HG03565 (cell line): Measurements from ENCODE around the gene GTF2IRD2.
A peak's percentile ranks its signal among the peaks of the same experiment; 100 is the strongest.
"Not testable (repeated sequence)": the region's sequence is repeated elsewhere in the genome, so short reads cannot be mapped to it uniquely, and the experiment has no call there.

Experiments used
- ATAC-seq: cut with Tn5 transposase; IDR thresholded peaks from one replicate; pipeline ENCODE4 v1.9.1; 2021; ENCODE audit warnings: mild to moderate bottlenecking, moderate library complexity; ENCODE audit not compliant: unreplicated experiment

GTF2IRD2 gene

GRCh38 chr7:74788369-74789150 lies 62.8 kb downstream of the GTF2IRD2 start:
- peak; percentile 79 for ATAC-seq

DNA sequence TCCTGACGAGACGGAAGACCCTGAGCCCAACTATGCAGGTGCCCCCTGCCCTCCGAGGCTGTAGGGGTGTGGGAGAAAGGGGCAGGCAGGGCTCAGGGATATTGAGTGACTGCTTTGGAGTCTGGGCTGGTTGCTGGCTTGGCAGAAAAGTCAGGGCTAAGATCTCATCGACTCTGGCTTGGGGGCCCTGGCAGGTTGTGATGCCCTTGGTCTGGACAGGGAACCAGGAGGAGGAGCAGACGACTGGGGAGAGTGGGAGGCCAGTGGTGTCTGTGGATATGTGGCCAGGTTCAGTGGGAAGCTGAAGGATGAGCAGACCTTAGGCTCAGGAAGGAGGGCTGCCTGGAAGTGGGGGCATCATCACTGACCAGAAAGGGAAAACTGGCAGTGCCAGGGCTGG lies 67.8 kb downstream of the GTF2IRD2 start:
- not testable (repeated sequence) for ATAC-seq

DNA sequence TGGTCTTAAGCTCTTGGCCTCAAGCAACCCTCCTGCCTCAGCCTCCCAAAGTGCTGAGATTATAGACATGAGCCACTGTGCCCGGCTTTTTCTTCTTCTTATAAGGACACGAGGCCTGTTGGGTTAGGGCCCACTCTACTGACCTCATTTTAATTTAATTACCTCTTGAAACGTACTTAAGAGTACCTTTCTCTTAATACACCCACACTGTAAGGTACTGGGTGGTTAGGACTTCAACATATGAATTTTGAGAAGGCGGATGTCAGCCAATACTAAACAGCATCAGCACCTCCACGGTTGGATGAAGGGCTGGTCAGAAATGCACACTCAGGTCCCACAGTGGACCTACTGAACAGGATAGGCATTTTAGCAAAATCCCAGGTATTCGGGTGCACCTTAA lies 69.7 kb downstream of the GTF2IRD2 start:
- not testable (repeated sequence) for ATAC-seq

DNA sequence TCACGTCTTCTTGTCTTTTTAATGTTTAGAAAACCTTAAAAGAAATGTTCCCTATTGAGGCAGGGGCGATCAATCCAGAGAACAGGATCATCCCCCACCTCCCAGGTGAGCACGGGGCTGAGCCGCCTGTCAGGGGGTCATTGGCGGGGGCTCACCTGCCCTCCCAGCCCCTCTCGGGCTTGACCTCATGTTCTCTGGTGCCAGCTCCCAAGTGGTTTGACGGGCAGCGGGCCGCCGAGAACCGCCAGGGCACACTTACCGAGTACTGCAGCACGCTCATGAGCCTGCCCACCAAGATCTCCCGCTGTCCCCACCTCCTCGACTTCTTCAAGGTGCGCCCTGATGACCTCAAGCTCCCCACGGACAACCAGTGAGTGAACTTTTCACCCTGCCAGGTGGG lies 72.4 kb downstream of the GTF2IRD2 start:
- not testable (repeated sequence) for ATAC-seq

DNA sequence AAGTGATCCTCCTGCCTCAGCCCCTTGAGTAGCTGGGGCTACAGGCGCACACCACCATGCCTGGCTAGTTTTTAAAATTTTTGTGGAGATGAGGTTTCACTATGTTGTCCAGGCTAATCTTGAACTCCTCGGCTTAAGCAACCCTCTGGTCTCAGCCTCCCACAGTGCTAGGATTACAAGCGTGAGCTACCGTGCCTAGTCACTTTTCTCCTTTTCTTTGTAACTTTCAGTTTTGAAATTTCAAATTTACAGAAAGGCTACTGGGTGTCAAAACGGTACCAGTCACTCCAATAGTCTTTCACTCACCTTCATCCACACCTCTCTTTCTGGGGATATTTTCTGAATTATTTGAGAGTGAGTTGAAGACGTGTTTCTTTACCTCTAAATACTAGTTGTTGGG lies 76.3 kb downstream of the GTF2IRD2 start:
- not testable (repeated sequence) for ATAC-seq

GRCh38 chr7:74773760-74774750 lies 77.3 kb downstream of the GTF2IRD2 start, which contains the start of gene NCF1:
TSS of gene NCF1 (plus strand) at chr7:74774011. CDS start at chr7:74774032, 21 bp downstream.
- peak; percentile 67 for ATAC-seq

DNA sequence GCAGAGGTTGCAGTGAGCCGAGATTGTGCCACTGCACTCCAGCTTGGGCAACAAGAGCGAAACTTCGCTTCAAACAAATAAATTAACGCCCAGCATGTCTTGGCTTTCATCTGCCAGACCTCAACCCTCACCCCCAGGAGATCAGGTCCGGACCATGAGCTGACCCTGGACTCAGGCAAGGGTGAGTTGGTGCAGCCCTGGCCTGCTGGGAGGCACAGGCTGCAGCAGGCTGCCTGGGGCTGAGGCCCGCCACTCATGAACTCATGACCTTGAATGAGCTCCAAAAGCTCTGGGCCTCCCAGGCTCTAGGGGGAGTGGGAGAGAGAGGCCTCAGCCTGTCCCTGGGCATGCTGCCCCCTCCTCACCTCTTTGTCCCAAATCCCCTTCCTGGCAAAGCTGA lies 79.3 kb downstream of the GTF2IRD2 start:
- ATAC-seq = not testable (repeated sequence)

DNA sequence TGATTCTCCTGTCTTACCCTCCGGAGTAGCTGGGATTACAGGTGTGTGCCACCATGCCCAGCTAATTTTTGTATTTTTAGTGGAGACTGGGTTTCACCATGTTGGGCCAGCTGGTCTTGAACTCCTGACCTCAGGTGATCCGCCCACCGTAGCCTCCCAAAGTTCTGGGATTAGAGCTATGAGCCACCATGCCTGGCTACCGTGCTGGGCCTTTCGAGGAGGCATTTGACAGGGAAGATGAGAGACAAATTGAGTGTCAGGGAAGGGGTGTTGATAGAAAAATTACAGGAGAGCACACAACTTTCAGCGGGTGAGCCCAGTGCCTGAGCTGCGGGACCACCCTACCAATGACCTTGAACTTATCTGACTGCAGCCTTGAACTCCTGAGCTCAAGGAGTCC lies 81.3 kb downstream of the GTF2IRD2 start:
- ATAC-seq = not testable (repeated sequence)

DNA sequence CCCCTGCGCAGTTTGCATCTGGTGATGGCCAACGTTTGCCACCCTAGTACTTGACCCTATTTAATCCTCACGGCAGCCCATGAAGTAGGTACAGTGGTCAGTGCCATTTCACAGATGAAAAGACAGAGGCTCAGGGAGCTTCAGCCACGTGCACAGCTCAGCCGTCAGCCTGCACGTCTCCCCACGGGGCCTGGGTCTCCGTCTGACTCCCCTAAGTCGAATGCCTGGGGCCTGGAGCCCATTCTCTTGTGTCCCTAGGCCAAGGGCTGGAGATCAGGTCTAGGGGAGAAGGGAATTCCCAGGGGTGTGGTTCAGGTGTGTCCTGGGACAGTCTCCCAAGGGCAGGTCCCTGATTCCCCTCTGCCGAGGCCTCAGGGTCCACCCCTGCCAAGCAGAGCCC lies 84.4 kb downstream of the GTF2IRD2 start:
- not testable (repeated sequence) for ATAC-seq

GRCh38 chr7:74766509-74766908 lies 84.9 kb downstream of the GTF2IRD2 start:
- ATAC-seq = not testable (repeated sequence)

- ATAC-seq = not testable (repeated sequence)
Observed at GRCh38 chr7:74765205-74765918, 86.0 kb downstream of the GTF2IRD2 start.

GRCh38 chr7:74758982-74759381 lies 92.4 kb downstream of the GTF2IRD2 start:
- ATAC-seq = not testable (repeated sequence)

GRCh38 chr7:74758268-74758667 lies 93.1 kb downstream of the GTF2IRD2 start:
- not testable (repeated sequence) for ATAC-seq

- not testable (repeated sequence) for ATAC-seq
Observed at GRCh38 chr7:74756673-74757072, 94.7 kb downstream of the GTF2IRD2 start.

- not testable (repeated sequence) for ATAC-seq
Observed at GRCh38 chr7:74753921-74754482, 97.4 kb downstream of the GTF2IRD2 start.
